Panc1 (cell line): ENCODE measurements around the gene RAMP1.

Experiments
- POLR2AphosphoS5 ChIP-seq: IDR thresholded peaks from 2 replicates; pipeline ENCODE4 v1.6.1; 2012; ENCODE audit warnings: mild to moderate bottlenecking, low read depth, low read length, moderate library complexity
- TCF7L2 ChIP-seq: IDR thresholded peaks from 2 replicates; pipeline ENCODE4 v1.6.1; 2011; ENCODE audit warnings: mild to moderate bottlenecking, low read depth, low read length, inconsistent platforms
- TF ChIP-seq, protein P1 (sequence below): fragments of 450-650 bp; IDR thresholded peaks from 2 replicates; pipeline ENCODE4 v1.5.1; 2017; ENCODE audit warnings: mild to moderate bottlenecking
- TF ChIP-seq, protein P2 (sequence below), 2 experiments: IDR thresholded peaks; 2 replicates each; pipeline ENCODE4 v1.6.1; 2011 to 2012; ENCODE audit warnings: low read depth in 2 of 2, control low read depth in 1 of 2, low read length in 1 of 2, mild to moderate bottlenecking in 1 of 2, moderate library complexity in 1 of 2; ENCODE audit not compliant: insufficient read depth in 1 of 2

DNA sequence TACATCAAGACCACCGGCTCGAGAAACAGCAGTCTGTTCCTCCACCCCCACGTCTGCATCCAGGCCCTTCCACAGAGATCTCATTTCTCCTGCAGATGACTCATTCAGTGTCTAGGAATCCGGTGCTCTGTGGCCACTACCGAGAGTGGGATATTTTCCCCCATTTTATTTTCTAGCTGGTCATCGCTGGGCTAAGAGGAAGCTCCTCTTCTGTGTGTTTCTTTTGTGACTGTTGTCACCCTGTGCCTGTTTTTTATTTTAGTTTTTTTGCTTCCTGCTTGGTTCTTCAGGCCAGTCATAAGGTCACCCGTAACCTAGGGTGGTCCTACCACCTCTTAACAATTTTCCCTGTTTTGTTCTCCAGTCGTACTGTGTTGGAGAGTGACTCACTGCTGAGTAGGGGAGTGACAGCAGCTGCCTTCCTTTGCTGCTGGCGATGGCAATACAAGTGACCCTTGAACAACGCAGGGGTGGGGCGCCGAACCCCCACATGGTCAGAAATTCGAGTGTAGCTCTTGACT lies 6.7 kb downstream of the RAMP1 start:
- TF ChIP-seq, protein P1, sequence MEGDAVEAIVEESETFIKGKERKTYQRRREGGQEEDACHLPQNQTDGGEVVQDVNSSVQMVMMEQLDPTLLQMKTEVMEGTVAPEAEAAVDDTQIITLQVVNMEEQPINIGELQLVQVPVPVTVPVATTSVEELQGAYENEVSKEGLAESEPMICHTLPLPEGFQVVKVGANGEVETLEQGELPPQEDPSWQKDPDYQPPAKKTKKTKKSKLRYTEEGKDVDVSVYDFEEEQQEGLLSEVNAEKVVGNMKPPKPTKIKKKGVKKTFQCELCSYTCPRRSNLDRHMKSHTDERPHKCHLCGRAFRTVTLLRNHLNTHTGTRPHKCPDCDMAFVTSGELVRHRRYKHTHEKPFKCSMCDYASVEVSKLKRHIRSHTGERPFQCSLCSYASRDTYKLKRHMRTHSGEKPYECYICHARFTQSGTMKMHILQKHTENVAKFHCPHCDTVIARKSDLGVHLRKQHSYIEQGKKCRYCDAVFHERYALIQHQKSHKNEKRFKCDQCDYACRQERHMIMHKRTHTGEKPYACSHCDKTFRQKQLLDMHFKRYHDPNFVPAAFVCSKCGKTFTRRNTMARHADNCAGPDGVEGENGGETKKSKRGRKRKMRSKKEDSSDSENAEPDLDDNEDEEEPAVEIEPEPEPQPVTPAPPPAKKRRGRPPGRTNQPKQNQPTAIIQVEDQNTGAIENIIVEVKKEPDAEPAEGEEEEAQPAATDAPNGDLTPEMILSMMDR = no peak
- TF ChIP-seq POLR2AphosphoS5 = no peak
- TF ChIP-seq TCF7L2 = no peak
- TF ChIP-seq, protein P2, sequence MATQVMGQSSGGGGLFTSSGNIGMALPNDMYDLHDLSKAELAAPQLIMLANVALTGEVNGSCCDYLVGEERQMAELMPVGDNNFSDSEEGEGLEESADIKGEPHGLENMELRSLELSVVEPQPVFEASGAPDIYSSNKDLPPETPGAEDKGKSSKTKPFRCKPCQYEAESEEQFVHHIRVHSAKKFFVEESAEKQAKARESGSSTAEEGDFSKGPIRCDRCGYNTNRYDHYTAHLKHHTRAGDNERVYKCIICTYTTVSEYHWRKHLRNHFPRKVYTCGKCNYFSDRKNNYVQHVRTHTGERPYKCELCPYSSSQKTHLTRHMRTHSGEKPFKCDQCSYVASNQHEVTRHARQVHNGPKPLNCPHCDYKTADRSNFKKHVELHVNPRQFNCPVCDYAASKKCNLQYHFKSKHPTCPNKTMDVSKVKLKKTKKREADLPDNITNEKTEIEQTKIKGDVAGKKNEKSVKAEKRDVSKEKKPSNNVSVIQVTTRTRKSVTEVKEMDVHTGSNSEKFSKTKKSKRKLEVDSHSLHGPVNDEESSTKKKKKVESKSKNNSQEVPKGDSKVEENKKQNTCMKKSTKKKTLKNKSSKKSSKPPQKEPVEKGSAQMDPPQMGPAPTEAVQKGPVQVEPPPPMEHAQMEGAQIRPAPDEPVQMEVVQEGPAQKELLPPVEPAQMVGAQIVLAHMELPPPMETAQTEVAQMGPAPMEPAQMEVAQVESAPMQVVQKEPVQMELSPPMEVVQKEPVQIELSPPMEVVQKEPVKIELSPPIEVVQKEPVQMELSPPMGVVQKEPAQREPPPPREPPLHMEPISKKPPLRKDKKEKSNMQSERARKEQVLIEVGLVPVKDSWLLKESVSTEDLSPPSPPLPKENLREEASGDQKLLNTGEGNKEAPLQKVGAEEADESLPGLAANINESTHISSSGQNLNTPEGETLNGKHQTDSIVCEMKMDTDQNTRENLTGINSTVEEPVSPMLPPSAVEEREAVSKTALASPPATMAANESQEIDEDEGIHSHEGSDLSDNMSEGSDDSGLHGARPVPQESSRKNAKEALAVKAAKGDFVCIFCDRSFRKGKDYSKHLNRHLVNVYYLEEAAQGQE (IDR thresholded peaks at IDR 0.05; ENCODE audit: insufficient read depth in 1 of 2, low read depth in 2 of 2, low read length in 1 of 2) = no peak
